Body of pancreas (tissue), 4 donors: Measurements from ENCODE around the gene ST6GALNAC6. TPM values are rescaled to one million over a fixed set of nuclear protein-coding genes. Genes with fewer than 3 reads are reported as not detected.

Experiments
- ATAC-seq: fragments of 150-250 bp; one replicate; pipeline ENCODE4 v1.9.1; 2016
- DNase-seq, 4 donors: peaks; one replicate each; pipeline ENCODE4 v3.0.0-alpha.2; 2019
- H3K27ac ChIP-seq, 4 donors: fragments of 200-600 bp; sonication (generic); 1 replicate in 3 of 4; 2 replicates in 1 of 4; pipeline versions ENCODE4 v1.5.1 to v1.6.1; 2016 to 2019; ENCODE audit warnings: mild to moderate bottlenecking in 1 of 4, mixed read lengths in 1 of 4, moderate library complexity in 1 of 4
- H3K27me3 ChIP-seq, 2 donors: fragments of 200-600 bp; sonication (generic); one replicate each; pipeline ENCODE4 v1.6.0; 2016; ENCODE audit warnings: mild to moderate bottlenecking in 1 of 2
- H3K36me3 ChIP-seq, 2 donors: fragments of 200-600 bp; sonication (generic); replicated peaks in 1 of 2; 2 replicates each; pipeline ENCODE4 v1.5.1; 2016; ENCODE audit warnings: low read depth in 2 of 2; ENCODE audit not compliant: insufficient read depth in 1 of 2
- H3K4me1 ChIP-seq: fragments of 200-600 bp; sonication (generic); one replicate; pipeline ENCODE4 v1.6.0; 2016
- H3K4me3 ChIP-seq, 2 donors: fragments of 200-600 bp; sonication (generic); 1 replicate in 1 of 2; 2 replicates in 1 of 2; pipeline ENCODE4 v1.5.1; 2016 to 2019
- H3K9me3 ChIP-seq, 3 donors: fragments of 200-600 bp; sonication (generic); 1 replicate in 2 of 3; 2 replicates in 1 of 3; pipeline ENCODE4 v1.5.1; 2016
- CTCF ChIP-seq, 7 experiments: fragments of 450-650 bp in 4 of 7; fragments of 200-600 bp in 3 of 7; sonication (generic) in 3 of 7; IDR thresholded peaks; one replicate each; pipeline ENCODE4 v1.5.1; 2016 to 2019; ENCODE audit warnings: antibody characterized with exemption in 7 of 7
- POLR2A ChIP-seq, 3 donors: fragments of 450-650 bp; IDR thresholded peaks; one replicate each; pipeline ENCODE4 v1.6.1; 2016; ENCODE audit warnings: antibody characterized with exemption in 3 of 3, mild to moderate bottlenecking in 2 of 3
- WGBS, 2 donors: methylation state at CpG; one replicate each; pipeline ENCODE4 v1.1.5; 2017; 5-methylcytosine and 5-hydroxymethylcytosine counted together
- intact Hi-C: fragments of 100-400 bp; cut with DNase I; formaldehyde crosslinking; loops from one replicate; pipeline ENCODE4 v1.15.1; 2023
- total RNA-seq, 2 donors: library from RNA; depleted of rRNA; stranded (reverse); fragments of >200 nt; gene quantifications; one replicate each; pipeline ENCODE4 v1.1.0, GENCODE V29; 2016

ST6GALNAC6 gene
- total RNA-seq, 2 donors from 2014 or later, result 46.1 to 66.7 TPM

- peak overlapping the region; percentile 14 to 75 (median 45) for H3K27ac ChIP-seq
- TF ChIP-seq CTCF (IDR thresholded peaks at IDR 0.05) (no peak), POLR2A (IDR thresholded peaks at IDR 0.05) (no peak)
- ATAC-seq (peak; percentile 64), DNase-seq (peak; percentile 77 to 94 (median 86))
- 22 to 36% methylated on average over 3 to 8 of the region's 8 CpGs for WGBS, 2 donors
- no peak overlapping the region for H3K4me3 ChIP-seq
- no peaks in the 10 kb centered on the region for H3K36me3 ChIP-seq
- H3K27me3 ChIP-seq, result no peaks in the 10 kb centered on the region
- intact Hi-C loops, result no loop called here
- H3K9me3 ChIP-seq, result no peaks in the 10 kb centered on the region
- H3K4me1 ChIP-seq, result peaks cover 63% of the 10 kb centered on the region
Measured at GRCh38 chr9:127919253-127919815, 19.9 kb upstream of the ST6GALNAC6 start.

GRCh38 chr9:127918183-127919107, 19.0 kb upstream of the ST6GALNAC6 start:
- Histone ChIP-seq H3K4me3 (no peak overlapping the region), H3K9me3 (no peaks in the 10 kb centered on the region), H3K4me1 (peaks cover 63% of the 10 kb centered on the region), H3K36me3 (no peaks in the 10 kb centered on the region), H3K27ac (peak overlapping the region in 3 of 4 donors; percentile 14 to 75 (median 72)), H3K27me3 (no peaks in the 10 kb centered on the region)
- ATAC-seq (no peak), DNase-seq (peak in 2 of 4 donors; percentile 38 to 52)
- intact Hi-C loops, result no loop called here
- WGBS, 2 donors, result 91% methylated on average over 7 to 8 of the region's 8 CpGs
- TF ChIP-seq CTCF (IDR thresholded peaks at IDR 0.05) (no peak), POLR2A (IDR thresholded peaks at IDR 0.05) (no peak)

GRCh38 chr9:127917603-127918002, 18.2 kb upstream of the ST6GALNAC6 start:
- no peak for ATAC-seq
- WGBS, 2 donors, result 54% methylated on average over 6 of the region's 6 CpGs
- TF ChIP-seq POLR2A (IDR thresholded peaks at IDR 0.05), result no peak
- H3K4me1 ChIP-seq, result peaks cover 70% of the 10 kb centered on the region
- H3K9me3 ChIP-seq, result no peaks in the 10 kb centered on the region
- H3K27me3 ChIP-seq, result no peaks in the 10 kb centered on the region
- no peak for DNase-seq
- peak overlapping the region in 1 of 4 donors; percentile 35 for H3K27ac ChIP-seq
- H3K4me3 ChIP-seq, result no peak overlapping the region
- intact Hi-C loops, result no loop called here
- no peaks in the 10 kb centered on the region for H3K36me3 ChIP-seq

- intact Hi-C loops, result no loop called here
- Histone ChIP-seq H3K4me3 (peak within 1 kb of the TSS in 1 of 2 donors; percentile 79), H3K27me3 (no peaks in the 10 kb centered on the region), H3K4me1 (peaks cover 71% of the 10 kb centered on the region), H3K9me3 (no peaks in the 10 kb centered on the region), H3K27ac (peak within 1 kb of the TSS; percentile 70 to 78 (median 76)), H3K36me3 (peaks cover 0 to 5% of the 10 kb centered on the region in 2 donors)
- TF ChIP-seq CTCF (IDR thresholded peaks at IDR 0.05) (no peak), POLR2A (IDR thresholded peaks at IDR 0.05) (peak in 2 of 3 donors; percentile 52 to 69)
- WGBS, 2 donors, result 2 to 24% methylated on average over 4 to 47 of the region's 71 CpGs
- DNase-seq (peak; percentile 95 to 97 (median 96)), ATAC-seq (peak; percentile 90)
Measured at GRCh38 chr9:127916720-127917581, 17.5 kb upstream of the ST6GALNAC6 start, which contains the start of gene ST6GALNAC4. TSS of gene ST6GALNAC4 (minus strand) at chr9:127917041. CDS start at chr9:127916419, 622 bp downstream.
